ENCODE data around the gene KIAA0753.

The KIAA0753 gene

DNA sequence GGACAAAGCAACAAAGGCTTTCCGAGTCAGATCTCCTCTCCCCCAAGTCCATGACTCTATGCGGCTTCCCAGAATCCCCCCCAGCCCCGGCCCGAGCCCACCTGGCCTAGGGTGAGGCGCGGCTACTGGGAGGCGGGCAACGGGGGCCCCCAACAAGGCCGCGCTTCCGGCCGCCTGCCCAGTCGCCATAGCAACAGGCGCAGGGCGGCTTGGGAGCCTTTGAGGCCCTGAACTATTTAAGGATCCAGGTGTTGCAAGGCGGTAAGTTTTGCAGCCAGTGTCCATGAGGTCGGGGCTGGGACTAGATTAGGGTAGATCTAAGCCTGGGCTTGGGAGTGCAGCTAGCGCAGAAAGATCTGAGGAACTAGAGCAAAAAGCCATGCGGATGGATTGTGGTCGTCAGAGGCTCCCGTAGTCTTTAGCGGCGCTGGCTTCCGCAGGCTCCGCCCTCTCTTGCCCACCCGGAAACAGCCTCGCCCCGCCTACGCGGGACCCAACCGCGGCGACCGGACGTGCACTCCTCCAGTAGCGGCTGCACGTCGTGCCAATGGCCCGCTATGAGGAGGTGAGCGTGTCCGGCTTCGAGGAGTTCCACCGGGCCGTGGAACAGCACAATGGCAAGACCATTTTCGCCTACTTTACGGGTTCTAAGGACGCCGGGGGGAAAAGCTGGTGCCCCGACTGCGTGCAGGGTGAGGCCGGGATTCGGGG lies at the start of gene KIAA0753, which contains the start of gene TXNDC17:
Gene KIAA0753, minus strand, starts transcription at position 176 of the 711 bp plus-strand sequence. CDS start 5,608 bp downstream, outside the sequence.
Gene TXNDC17, plus strand, starts transcription at position 525 of the 711 bp plus-strand sequence. Its CDS starts 23 bp downstream, at position 548.
- FAIRE-seq = no peak

DNA sequence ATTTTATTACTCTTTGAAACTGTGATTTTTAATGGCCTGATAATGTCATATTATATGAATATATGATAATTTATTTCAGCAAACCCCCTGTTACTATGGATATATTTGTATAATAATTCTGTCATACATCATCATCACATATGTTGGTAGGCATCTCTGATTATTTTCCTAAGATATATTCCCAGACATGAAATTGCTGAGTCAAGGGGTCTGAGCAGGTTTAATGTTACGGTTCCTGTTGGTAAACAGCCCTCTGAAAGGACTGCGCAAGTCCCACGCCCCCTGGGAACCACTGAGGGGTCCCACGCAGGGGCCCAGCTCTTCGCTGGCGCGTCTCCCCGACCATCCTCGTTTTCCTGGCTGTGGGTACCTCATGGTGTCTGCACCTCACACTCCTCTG lies 48.4 kb upstream of the KIAA0753 start:
- no peak for FAIRE-seq

DNA sequence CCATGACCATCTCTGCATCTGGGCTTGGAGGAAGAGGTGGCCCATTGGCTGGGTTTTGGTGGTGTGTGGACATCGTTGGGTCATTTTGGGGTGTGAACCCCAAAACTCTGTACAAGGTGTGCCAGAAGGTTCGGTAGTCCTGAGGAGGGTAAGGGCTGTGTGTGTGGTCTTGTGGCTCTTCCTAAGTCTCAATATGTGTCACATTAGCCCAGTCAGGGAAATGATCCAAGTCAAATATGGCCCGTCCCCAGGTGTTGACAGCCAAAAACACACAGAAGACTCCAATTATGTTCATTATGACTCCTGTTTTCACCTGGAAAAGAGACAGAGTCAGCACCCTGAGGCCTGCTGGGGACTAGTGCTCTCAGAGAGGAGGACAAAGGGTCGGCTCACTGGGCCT lies 45.5 kb upstream of the KIAA0753 start:
- no peak for FAIRE-seq

DNA sequence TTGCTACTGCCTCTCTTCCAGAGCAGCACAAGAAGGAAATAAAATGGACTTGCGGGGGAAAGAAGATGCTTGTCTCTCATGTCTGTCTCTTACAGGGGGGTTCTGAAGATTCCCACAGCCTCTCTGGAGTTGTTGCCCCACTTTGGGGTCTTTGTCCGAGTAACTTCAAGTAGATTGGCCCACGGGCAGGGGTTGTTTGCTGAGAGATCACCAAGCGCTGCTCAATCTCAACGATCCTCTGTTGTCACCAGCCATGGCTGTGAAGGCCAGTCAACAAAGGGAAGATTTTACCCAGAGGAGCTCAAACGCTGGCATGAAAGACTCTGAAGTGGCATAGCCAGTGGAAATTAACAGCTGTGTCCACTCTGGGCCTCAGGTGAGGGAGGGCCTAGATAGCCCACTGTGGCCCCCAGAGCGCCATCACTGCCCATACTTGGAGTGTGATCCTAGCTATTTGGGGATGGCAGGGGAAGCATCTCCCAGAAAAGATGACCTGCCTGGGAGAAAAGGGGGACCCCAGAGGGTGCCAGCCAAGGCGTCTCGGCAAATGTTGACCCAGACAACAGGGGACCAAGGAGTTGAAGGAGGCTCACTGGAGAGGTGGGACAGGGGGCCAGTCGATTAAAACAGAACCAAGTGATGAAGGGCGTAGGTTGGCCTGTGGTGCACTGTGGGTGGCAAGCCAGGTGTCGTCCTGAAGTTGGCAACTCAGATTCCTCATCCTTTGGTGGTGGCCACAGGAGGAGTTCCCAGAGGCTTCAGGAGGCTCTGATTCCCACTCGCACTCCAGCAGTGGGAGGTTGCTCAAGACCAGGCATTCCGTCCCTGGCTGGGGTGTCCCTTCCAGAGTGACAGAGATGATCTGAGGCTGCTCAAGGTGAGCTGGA lies 44.6 kb upstream of the KIAA0753 start:
- FAIRE-seq = no peak

DNA sequence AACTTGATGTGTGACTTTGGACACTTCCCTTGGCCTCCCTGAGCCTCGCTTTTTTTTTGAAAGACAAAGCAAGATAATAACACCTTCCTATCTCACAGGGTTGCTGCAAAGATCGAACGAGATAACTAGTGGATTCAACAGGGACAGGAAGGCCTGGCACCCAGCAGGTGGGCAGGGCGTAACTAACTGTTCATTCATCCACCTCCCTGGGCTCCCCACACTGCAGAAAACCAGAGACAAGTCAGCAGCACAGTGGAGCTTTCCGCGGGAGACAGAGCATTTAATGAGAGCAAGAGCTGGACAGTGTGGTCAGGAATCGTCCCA lies 43.9 kb upstream of the KIAA0753 start:
- FAIRE-seq = no peak

DNA sequence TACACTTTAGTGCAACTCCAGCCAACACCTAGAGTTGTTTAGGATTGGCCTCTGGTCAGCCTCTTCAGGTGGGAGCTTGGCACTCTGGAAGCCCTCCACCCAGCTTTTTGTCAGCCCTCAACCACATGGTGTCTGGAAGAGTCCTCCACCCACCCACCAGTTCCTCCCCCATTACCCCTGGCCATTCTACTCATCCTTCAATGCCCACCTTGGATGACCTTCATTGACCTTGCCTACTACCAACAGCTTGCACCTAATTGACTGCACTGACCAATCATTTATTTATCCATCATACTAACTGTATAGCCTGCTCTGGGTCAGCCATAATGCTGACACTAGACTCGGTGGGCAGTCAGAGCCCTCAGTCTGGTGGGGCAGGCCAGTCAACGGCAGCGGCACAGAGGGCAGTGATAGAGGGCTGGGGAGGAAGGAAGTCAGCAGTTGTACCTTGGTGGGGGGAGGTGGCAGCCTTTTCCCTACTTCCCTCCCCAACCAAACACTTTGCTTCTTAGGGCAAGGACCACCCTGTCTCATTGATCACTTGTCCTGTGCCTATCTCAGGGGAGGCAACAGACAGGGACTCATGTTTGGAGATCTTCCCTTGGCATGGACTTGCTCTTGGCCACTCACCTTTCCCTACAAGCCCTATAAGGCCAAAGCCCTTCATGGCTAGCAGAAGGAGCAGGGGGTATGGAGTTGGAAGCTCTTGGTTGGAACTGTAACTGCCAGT lies 43.4 kb upstream of the KIAA0753 start:
- no peak for FAIRE-seq

DNA sequence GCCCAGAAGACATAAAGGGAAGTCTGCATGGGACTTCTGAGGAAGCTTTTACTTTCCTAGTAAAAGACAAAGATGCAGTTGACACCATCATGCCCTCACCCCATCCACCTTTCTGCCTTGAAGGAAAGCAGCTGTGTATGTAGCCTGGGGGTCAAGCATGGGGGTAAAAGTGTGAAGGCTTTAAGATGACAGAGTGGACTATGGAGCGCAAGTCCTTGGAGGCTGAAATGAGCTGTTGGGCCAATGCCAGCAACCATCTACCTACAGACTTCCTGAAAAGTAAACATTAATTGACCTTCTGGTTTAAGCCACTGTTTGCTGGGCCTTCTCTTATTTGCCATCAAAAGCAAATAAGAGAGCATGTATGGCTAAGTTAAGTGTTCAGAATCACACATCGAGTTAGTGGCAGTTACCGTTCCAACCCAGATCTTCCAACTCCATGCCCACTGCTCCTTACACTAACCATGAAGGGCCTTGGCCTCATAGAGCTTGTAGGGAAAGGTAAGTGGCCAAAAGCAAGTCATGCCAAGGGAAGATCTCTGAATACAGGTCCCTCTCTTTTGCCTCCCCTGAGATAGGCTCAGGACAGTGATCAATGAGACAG lies 42.7 kb upstream of the KIAA0753 start:
- no peak for FAIRE-seq

DNA sequence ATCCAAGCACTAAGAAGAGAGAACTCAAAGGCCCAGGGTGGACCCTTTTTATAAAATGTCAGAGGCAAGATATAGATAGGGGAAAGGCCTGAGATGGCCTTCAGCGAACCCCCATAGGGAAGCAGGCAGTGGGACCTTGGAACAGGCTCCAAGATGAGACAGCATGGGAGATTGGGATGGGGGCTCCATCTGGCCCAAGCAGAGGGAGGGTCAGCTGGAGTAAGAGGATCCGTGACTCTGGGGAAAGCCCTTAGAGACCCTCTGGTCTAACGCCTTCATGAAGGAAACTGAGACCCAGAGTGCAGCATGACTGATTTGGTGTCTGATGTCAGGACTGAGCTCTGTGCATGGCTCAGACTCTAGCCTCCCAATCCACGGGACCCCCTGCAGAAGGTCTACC lies 41.8 kb upstream of the KIAA0753 start:
- no peak for FAIRE-seq

DNA sequence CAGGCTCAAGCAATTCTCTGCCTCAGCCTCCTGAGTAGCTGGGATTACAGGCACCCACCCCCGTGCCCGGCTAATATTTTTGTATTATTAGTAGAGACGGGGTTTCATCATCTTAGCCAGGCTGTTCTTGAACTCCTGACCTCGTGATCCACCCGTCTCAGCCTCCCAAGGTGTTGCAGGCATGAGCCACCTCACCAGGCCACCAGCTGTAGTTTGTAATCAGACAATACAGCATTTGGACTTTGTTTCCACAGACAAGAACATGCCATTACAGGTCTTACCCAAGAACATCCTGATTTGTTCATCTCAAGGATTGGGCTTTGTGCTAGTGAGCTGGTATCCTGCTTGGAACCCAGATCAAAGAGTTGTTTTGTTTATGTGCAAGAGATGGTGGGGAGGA lies 41.2 kb upstream of the KIAA0753 start:
- no peak for FAIRE-seq

DNA sequence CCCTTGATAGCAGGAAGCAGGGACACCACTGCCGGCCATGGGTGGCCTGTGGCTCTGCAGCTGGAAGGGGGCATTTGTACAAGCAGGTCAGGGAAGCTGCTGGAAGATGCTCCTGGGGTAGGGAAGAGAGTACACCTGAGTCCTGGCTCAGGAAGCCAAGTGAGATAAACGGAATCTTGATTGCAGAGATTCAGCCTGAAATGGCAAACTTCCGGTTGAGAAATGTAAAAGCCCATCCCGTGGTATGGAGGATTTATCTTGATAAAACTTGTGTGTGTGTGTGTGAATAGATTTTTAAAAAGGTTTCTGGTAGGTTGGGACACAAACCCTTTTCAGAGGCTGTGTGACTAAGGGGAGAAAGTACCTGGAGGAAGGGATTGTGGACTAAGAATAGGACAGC lies 40.7 kb upstream of the KIAA0753 start:
- no peak for FAIRE-seq

DNA sequence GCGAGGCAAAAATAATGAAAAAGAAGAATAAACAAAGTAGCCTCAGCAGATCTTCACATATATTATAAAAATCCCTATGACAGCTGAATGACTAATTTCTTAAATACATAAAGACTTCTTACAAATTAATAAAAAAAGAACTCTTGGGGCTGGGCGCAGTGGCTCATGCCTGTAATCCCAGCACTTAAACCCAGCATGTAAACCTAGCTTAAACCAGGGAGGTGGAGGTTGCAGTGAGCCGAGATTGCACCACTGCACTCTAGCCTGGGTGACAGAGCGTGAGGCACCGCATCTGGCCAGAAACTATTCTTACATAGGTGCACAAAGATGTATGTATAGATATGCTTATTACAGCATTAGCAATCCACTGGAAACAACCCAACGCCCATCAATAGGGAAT lies 38.7 kb upstream of the KIAA0753 start:
- FAIRE-seq = no peak

DNA sequence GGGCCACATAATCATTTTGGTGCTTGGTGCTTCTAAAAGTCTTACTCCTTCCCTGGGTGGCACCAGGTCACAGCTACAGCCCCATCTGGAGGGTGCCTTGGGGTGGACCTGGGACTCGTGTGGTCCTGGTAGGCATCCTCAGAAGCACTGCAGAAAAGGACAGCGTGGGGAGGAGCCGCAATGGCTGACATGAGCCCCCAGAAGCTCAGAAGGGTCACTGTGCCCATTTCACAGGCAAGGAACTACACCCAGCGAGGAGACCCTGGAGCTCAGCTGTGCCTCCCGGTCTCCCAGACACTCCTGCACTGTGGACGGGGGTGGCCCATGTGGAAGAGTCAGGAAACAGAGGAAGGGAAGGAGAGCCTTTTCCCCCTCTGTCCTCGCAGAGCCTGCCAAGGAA lies 37.4 kb upstream of the KIAA0753 start:
- FAIRE-seq = no peak

DNA sequence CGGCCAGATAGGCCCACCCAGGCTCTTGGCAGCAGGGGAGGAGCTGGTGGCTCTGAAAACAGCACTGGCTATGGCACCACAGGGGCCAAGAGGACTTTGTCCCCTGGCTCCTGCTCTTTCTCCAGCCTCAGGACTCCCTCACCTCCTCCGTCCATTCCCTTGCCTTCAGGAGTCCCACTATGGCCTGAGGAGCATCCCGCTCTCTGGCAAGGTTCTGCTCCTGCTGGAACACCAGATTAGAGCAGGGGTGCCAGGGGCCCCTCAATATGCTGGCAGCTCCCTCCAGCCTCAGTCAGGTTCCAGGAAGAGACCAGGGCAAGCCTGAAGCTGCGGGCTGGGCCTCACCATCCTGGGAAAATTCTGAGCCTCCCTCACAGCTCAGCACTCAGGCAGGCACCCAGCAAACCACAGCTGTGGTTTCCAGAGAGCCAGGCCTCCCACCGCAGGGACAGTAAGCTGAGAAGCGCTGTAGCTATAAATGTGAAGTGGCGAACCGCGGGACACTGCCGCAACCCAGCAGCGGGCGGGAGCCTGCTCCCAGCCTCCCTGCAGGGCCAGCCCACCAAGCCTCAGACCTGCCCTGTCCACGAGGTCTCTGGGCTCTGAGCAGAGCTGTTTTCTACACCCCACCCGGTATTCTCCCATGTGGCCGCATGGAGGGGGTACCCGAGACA lies 36.8 kb upstream of the KIAA0753 start:
- FAIRE-seq = no peak

DNA sequence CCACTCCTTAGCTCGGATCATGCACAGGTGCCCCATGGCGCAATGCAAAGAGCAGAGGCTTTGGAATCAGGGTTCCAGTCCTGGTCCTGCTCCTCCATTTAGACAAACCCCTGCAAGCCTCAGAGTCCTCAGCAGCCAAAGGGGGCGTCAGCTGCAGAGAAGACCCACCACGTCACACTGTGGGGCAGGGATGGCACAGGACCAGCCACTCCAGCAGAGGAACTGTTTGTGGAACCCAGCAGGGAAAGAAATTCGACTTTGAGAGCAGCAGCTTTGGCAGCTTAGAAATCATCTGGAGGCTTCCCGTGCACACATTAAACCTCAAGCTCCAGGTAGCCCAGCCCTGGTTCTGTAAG lies 36.3 kb upstream of the KIAA0753 start:
- FAIRE-seq = no peak

DNA sequence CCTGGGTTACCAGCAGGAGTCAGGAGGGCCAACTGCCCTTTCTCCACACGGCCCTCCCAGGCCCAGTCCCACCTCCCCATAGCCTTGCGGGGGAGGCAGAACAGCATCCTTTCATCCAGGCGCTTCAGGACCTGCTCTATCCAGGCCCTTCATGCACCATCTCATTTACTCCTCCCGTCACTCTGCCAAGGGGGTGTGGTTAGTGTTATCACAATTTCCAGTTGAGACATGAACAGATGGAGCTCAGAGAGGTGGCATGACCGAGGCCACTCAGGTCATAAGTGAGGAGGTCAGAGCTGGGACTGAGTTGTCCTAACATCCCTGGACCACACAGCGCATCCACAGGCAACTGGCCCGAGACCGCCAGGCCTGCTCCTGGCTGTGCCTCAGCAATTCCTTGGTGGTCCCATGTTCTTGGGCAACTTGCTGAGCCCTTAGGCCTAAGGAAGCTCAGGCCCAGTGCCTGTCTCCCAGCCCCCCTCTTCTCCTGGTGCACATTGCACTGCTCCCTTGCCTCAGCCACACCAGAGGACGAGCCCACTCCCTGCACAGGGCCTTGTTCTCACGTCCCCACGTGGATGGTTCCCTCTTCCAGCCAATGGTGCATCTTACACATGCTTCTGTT lies 34.8 kb upstream of the KIAA0753 start:
- FAIRE-seq = no peak

DNA sequence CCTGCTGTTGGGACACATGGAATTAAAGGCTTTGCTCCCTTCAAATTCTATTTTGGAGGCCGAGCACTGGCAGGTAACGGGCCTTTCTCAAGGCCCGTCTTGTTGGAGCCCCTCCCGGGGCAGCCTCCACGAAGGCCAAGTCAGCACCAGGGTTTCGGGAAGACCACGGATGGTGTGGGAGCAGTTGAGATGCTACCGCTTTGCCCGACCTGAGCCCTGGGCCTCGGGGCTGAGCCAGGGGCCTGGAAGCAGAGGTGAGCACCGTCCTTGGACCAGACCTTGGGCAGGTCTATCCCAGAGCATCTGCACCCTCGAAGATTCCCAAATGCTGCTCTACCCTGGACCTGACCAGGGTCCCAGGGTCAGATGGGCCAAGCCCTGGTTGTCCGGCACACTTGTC lies 34.1 kb upstream of the KIAA0753 start:
- no peak for FAIRE-seq

DNA sequence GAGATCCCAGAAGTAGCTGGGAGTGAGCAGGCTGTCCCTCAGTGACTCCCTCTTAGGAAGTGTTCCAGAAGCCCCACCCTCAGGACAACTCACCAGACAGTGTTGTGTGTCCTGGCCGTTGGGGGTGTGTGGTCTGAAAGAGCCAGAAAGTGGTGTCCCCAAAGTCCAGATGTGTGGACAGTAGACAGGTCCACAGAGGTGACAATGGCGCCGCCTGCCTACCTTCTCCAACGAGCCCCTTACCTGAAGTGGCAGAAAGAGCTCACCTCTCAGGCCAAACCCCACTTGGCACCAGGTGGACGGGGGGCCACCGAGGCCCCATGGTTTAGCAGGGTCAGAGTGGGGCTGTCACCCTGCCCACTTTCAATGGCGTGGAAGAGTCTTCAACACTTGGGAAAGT lies 30.9 kb upstream of the KIAA0753 start:
- FAIRE-seq = no peak

DNA sequence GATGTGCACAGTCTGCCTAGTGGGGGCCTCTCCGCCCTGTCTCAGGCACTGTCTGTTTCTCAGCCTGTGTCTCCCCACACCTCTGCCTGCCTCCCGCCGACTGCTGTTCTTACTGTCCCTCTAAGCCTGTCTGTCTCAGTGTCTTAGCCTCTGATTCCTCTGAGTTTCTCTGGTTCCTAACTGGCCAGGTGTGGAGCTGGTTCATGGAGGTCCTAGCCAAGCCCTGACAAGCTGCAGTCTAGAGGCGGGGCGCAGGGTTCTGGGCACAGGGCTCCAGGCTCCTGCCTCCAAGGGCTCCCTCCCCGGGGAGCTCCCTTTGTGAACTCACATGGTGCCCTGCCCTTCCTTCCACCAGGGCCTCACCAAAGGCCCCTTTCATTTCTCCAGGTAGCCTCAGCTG lies 30.5 kb upstream of the KIAA0753 start:
- FAIRE-seq = no peak

DNA sequence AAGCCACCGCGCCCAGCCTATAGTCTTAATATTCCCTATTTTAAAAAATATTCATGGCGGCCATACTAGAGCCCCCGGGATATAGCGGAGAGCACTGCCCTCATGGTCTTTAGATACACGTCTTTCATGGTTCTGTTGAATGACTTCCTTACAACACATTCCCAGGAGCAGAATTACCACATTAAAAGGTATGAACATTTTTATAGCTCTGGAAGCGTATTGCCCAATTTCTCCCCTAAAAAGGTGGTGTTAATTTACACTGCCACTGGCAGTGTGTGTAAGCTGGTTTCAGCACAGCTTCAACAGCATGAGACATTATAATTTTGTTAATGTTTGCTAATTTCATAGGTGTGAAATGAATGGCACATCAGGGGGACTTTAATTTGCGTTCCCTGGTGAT lies 30.1 kb upstream of the KIAA0753 start:
- FAIRE-seq = no peak

DNA sequence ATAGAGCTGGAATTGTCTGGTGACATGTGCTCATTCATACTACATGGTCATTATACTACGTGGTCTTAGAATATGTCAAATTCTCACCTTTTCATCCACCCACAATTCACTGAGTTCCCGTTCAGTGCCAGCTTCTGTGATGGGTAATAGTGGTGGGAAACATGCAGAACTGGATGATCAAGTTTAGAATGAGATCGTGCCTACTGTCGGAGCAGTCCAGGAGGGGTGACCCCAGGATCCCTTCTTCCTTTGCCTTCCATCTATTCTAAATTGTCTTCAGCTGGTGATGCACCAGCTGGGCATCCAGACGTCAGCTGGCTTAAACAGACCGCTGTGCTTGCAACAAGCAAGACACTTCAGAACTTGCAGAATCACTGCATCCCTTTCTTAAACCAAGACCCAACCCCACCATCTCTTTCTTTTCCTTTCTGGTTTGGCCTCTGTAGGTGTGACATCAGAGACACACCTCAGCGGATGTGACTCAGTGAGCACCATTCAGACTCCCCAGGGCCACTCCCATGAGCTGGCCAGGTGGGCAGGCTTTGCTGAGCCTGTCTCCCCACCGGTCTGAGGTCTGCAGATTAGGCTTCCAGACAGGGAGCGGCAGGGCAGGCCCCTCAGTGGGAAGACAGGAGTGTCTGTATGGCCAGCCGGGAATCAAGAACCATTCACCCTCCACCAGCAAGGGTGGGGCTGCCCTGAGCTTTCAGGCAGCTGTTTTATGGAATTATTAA lies 29.1 kb upstream of the KIAA0753 start:
- FAIRE-seq = no peak

DNA sequence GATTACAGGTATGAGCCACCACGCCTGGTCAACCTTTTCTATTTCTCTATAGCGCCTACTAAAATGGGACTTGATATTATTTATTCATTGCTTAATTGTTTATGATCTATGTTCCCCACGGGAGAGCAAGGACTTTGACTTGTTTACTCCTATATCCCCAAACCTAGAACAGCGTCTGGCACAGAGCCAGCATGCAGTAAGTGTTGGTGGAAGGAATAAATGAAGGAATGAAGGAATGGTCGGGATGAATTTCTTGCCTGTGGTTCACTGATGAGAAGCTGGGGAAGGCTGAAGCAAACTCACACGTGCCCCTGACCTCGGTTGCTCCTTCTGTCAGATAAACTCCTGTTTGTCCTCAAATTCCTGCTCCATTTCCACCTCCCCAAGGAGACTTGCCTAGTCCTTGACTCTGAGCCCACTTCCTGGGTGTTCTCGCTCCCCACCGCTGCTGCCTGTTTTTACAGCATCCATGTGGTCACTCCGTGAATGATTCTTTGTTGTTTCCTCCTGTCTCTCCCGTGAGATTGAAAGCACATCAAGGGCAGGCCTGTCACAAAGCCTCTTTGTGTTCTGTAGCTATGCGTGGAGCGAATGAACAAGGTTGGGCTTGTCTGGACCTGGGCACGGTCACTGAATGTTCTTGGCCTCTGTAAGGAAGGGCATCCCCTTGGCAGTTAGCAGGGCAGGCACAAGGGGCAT lies 28.4 kb upstream of the KIAA0753 start:
- FAIRE-seq = no peak

Data from islet of Langerhans (tissue), 1 donor.